WTC11 (cell line): ENCODE measurements around the gene SLC27A4.
A peak's percentile ranks its signal among the peaks of the same experiment; 100 is the strongest.

Experiments
- CBFB ChIP-seq: sonication (generic); formaldehyde crosslinking; IDR thresholded peaks from 2 replicates; pipeline ENCODE4 v1.8.1; 2022; ENCODE audit warnings: mild to moderate bottlenecking, low read depth, missing genetic modification reagents
- CREM ChIP-seq: sonication (generic); formaldehyde crosslinking; IDR thresholded peaks from 2 replicates; pipeline ENCODE4 v1.8.1; 2022; ENCODE audit warnings: mild to moderate bottlenecking, missing genetic modification reagents, moderate library complexity
- GABPB1 ChIP-seq: sonication (generic); formaldehyde crosslinking; IDR thresholded peaks from 2 replicates; pipeline ENCODE4 v1.8.1; 2023; ENCODE audit warnings: mild to moderate bottlenecking, missing genetic modification reagents
- MLX ChIP-seq: sonication (generic); formaldehyde crosslinking; IDR thresholded peaks from 2 replicates; pipeline ENCODE4 v1.8.1; 2023; ENCODE audit warnings: mild to moderate bottlenecking, missing genetic modification reagents, moderate library complexity
- TF ChIP-seq, protein P1 (sequence below): fragments of 200-600 bp; IDR thresholded peaks from 2 replicates; pipeline ENCODE4 v1.8.0; 2022; ENCODE audit warnings: antibody characterized with exemption

DNA sequence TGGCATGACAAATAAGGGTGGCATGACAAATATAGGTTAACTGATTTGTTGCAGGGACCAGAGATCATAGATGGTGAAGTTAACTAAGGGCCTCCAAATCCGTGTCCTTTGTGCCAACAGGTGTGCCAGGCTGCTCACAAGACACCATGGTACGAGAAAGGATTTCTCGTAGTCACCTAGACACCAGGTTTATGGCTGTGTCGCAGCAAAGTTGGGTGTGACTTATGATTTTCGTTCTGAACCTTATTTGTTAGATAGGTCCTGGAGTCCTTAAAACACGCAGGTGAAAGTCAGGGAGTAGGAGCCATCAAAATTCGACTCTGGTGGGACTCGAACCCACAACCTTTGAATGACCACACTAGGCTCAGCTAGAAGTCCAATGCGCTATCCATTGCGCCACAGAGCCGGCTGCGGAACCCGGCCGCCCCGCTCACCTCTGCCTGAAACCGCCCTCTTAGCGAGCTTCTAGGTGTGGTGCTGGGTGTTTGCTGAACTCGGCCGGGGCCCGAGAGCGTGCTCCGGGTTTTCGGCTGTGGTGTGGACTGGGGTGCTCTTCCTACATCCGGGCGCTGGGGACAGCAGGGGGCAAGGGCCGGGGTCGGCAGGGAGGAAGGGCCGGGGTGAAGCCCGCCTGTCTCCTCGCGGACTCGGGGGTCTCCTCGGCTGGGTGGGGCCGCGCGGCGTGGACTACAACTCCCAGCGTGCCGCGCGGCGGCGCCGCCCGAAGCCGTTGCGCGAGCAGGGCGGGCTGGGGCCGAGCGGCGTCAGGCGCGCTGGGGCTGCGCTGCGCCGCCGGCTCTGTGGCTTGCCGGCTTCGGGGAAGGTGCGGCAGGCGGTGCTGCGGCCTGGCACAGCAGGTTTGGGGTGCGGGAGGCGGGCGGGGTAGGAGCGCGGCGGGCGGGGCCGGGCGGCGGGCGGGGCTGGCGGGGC lies at the start of gene SLC27A4:
- TF ChIP-seq, protein P1, sequence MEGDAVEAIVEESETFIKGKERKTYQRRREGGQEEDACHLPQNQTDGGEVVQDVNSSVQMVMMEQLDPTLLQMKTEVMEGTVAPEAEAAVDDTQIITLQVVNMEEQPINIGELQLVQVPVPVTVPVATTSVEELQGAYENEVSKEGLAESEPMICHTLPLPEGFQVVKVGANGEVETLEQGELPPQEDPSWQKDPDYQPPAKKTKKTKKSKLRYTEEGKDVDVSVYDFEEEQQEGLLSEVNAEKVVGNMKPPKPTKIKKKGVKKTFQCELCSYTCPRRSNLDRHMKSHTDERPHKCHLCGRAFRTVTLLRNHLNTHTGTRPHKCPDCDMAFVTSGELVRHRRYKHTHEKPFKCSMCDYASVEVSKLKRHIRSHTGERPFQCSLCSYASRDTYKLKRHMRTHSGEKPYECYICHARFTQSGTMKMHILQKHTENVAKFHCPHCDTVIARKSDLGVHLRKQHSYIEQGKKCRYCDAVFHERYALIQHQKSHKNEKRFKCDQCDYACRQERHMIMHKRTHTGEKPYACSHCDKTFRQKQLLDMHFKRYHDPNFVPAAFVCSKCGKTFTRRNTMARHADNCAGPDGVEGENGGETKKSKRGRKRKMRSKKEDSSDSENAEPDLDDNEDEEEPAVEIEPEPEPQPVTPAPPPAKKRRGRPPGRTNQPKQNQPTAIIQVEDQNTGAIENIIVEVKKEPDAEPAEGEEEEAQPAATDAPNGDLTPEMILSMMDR: no peak
- TF ChIP-seq CREM (CRISPR knock-in tag): peak; percentile 78; the same call in 1 of the 2 replicates
- no peak for TF ChIP-seq CBFB (CRISPR knock-in tag)
- TF ChIP-seq MLX (CRISPR knock-in tag): no peak
- TF ChIP-seq GABPB1 (CRISPR knock-in tag): peak; percentile 34; the same call in 1 of the 2 replicates
